GM19395 (cell line): ENCODE measurements around the gene BEST1.
"Not testable (repeated sequence)": the region's sequence is repeated elsewhere in the genome, so short reads cannot be mapped to it uniquely, and the experiment has no call there.

Source experiments
- ATAC-seq: cut with Tn5 transposase; IDR thresholded peaks from one replicate; pipeline ENCODE4 v1.9.1; 2021; ENCODE audit warnings: mild to moderate bottlenecking, moderate library complexity; ENCODE audit not compliant: unreplicated experiment

BEST1 gene

DNA sequence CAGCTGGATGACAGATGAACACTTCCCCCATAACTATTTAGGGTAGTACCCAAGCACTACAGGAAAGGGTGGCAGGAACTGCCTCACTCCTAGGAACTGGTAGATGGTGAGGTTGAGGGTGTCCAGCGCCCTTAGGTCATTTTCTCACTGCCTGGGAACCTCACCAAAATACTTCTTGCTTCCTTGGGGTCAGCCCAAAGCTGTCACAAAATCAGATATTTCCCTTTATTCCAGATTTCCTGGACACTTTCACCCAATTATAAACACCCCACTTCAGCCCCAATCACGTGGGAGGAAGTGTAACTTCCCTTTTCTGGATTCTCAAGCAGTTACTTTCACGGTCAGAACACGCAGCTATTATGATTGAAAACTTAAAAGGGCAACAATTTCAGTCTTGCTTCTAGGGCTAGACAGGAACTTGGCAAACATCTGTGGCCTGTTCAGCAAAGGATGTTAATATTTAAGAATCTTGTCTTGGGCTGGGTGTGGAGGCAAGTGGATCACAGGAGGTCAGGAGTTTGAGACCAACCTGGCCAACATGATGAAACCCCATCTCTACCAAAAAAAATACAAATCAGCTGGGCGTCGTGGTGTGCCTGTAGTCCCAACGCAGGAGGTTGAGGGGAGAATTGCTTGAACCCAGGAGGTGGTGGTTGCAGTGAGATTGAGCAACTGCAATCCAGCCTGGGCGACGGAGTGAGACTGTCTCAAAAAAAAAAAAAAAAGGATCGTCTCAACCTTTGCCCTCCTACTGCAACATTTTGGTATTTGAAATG lies 13.3 kb downstream of the BEST1 start:
- ATAC-seq = no peak

DNA sequence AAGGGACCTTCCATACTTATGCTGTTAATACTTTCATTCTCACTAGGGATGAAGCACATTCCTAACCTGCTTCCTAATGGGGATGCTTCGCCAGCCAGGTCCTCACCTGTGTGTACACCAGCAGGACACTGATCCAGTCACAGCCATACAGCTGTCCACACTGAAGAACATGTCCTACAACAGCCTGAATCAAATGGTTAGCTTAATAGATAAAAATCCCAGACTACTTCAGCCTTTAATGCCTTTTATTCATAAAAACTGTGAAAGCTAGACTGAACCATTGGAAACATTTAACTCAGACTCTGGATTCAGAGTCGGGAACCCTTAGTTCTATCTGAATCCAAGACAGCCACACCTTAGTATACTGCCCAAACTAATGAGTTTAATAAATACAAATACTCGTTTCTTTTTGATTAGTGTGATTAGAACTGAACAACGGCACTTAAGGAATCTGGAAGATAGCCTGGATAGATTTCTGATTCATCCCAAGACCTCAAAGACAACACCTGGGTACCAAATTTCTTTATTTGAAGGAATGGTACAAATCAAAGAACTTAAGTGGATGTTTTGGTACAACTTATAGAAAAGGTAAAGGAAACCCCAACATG lies 14.0 kb downstream of the BEST1 start:
- ATAC-seq = no peak

DNA sequence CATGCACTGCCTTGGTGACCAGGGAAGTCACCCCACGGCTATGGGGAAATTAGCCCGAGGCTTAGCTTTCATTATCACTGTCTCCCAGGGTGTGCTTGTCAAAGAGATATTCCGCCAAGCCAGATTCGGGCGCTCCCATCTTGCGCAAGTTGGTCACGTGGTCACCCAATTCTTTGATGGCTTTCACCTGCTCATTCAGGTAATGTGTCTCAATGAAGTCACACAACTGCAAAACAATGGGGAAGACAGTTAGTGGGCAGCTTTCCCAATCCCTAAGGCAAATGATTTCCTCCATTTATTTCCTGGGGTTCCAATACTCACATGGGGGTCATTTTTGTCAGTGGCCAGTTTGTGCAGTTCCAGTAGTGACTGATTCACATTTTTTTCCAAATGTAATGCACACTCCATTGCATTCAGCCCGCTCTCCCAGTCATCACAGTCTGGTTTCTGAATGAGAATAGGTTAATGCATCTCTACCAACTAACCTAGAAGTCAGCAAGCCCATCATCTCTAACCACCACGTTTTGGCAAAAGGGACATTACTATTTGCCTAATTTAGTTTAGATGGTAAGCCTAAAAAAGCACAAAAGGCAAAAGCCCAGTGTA lies 14.6 kb downstream of the BEST1 start:
- not testable (repeated sequence) for ATAC-seq

DNA sequence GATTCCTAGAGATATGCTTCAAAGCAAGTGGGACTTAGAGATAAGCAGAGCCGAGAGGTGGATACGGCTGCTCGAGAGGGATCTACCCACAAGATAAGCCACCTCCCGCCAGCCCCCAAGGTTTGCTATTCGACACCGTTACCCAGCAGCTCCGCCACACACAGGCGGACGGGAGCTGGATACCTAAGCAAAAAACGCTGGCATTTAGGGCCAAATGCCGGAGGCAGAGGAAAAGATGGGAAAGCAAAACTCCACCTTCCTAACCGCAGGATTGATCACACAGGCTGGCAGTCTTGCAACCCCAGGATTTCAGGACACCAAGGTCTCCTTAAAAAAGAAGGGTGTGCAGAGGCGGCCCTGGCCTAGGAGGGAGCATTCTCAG lies 16.6 kb downstream of the BEST1 start:
- ATAC-seq = no peak

DNA sequence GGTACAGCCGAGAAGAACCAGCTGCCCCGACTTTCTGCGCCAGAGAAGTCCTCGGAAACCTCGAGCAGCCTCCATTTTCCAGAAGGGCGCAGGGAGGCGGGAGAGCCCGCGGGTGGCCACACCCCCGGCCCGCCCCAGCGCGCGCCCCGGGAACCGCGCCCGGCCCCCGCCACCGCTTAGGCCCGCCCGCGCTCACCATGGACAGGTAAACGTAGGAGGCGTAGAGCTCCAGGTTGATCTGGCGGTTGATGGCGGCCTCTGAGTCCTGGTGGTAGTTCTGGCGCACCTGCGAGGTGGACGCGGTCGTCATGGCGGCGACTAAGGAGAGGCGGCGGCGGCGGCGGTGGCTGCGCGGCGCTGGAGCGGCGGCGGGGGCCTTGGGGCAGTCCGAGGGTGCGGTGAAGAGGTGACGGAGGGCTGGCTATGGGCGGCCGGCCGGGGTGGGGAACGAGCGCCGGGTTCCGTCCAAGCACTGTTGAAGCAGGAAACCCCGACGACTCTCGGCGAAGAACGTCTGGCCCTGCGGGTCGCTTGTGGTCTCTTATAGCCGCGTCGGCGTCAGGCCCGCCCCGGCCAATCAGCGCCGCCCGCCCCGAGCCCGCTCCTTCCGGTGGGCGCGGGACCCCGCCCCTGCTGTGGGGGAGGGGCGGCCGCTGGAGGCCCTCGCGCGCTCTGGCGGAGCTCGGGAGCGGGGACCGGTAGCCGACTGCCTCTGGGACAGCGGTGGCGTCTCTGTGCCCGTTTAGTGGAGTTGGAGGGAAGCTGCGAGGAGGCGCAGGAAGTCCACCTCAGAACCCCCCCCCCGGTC lies 17.2 kb downstream of the BEST1 start, which contains the start of gene FTH1:
Gene FTH1 (minus strand): TSS at position 519 of the 808 bp plus-strand sequence. CDS start 209 bp downstream, at position 310.
- ATAC-seq = no peak

DNA sequence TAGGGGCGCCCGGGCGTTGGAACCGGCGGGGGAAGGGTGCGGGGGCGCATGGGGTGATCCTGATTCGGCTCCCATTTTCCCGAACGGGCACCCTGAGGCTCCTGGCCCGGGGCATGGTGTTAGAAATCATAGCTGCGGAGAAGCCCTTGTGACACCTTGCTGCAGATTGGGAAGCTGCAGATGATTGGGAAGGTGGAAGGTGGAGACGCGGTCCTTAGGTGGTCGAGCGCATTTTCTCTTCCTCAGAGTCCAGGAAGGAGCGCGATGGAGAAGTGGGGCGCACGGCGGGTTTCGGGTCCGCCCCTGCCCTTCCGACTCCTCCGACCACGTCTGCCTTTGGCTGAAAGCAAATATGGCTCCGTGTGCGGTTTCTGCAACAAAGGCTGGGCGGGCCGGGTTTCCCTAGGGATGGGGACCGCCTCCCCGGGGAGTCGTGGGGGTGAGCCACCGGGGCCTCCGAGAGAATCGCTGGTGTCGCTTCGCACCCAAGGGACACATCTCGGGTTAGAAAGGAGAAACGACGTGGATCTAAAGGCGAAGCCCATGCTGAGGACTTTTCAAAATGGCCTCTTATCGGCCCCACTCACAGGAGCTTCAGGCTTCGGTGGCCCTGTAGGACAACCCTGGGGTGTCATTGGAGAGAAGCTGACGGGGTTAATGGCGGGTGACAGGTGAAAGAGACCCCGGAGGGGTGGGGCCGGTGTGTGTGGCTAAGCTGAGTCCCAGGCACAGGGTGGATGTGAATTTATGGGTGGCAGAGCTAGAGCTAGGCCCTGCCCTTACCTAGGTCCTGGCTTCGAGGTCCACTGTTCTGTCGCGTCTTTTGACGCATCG lies 18.0 kb downstream of the BEST1 start:
- no peak for ATAC-seq

DNA sequence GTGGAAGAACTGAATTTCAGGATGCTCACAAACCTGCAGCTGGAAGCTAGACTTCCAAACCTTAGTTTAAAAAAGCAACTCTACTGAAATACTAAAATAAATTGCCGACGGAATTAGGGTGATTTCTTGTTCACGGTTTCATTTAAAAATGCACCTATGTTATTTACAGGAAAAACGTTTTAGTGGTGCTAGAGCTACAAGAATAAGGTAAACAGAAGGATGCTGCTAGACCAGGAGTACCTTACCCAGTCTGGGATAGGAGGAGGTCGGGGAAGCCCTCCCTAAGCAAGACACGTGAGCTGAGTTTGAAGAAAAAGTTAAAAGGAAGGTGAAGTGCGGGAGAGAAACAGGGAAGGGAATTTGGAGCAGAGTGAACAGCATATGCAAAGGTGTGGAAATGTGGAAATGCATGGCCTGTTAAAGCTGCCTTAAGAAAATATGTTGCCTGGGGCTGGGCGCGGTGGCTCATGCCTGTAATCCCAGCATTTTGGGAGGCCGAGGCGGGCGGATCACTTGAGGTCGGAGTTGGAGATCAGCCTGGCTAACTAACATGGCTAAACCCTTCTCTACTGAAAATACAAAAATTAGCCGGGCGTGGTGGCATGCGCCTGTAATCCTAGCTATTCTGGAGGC lies 18.7 kb downstream of the BEST1 start:
- ATAC-seq = no peak

DNA sequence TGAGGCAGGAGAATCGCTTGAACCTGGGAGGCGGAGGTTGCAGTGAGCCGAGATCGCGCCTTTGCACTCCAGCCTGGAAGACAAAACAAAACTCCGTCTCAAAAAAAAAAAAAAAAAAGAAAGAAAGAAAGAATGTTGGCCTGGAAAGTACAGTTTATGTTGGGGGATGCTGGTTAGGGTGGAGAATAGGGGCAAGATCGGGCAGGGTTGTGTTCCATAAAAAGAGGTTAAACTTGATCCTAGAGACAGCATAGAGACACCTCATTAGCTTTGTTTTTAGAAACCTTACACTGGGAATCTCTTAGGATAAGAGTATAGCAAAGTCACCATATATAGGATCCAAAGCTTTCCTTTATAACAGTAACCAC lies 19.2 kb downstream of the BEST1 start:
- no peak for ATAC-seq

DNA sequence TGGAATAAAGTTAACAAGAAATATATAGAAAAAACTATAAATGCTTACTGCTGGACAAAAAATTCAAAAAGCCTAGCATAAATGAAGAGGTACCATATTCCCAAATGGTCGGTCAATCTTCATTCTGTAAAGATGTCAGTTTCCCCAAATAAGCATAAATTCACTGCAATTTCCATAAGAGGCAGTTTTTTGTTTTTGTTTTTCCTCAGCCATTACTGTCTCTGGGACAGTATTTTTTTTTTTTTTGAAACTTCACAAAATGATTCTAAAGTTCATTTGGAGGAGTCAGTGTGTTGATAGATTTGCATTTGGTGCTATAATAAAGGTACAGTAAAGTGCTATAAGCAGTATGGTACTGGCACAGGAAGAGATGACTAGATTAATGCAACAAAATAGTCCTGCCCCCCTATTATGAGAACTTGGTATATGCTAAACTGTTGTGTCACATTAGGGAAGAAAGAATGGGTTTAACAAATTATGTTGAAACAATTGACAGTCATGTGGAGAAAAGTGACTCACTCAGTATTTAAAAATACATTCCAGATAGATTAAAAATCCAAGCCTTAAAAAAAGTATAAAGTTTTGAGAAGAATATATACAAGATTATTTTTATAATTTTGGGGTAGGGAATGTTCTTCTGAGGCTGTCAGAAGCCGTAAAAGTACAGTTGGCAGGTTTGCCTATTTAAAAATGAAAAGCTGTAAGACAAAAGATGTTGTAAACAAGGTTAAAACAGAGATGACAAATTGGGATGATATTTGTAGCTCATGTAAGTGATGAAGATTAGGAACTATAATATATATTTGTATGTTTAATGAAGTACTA lies 19.9 kb downstream of the BEST1 start:
- ATAC-seq = no peak

DNA sequence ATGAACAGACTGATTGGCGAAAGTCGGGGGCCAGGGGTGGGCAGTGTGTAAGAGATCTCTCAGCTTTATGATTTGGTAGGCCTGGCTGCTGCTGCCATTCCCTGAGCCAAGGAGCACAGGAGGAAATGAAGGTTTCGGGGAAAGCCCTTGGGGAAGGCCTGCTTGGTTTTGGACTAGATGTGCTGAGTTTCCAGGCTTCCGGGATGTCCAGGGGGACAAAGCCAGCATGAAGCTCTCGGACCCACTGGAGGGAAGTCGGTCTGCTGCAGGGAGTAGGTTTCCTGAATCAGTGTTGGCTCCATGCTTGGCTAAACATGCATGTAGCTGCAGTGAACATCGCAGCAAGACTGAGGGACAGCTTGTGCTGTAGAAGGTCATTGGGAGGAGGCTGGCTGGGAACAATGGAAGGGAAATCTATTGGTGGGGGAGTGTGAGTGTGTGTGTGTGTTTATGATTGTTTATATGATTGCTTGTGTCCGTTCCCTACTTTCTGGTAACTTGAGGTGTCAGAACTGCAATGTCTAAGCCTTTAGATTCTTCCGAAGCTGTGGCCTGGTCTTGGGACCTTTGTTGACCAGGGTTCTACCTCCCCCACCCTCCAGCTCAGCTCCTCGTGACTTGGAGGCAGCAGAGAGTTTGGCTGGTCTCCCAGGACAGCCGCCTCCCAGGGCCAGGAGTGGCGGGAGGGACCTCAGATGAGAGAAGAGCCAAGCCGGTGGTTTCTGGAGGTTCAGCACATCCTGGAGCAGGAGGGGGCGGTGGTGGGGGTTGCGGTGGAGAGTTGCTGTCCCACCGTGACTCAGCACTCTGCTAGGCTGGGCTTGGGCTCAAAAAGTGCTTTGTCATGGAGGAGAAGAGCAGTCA lies 21.3 kb downstream of the BEST1 start:
- ATAC-seq = peak; percentile 29

DNA sequence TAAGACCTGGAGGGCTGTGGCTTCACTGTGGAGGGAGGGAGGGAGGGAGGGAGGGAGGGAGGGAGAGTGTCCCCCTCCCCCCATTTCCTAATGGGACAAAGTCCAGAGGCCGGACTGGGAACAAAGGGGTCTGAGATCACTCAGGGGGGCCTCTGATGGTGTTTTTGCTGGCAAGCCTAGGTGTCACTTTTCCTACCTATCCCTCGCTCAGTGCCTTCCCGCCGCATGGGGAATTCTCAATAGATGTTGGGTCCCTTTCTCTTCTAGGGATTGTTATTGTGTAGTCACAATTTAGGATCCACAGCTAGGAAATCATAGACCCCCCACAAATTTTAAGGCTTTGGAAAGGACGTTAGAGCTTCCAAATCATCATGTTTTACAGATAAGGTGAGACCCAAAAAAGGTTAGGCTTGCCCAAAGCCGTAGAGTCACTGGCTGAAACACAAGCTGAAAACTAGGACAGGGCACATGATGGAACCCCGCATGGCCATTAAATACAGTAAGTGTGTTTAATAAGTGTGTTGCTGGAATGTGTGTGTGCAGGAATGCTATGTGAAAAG lies 22.0 kb downstream of the BEST1 start:
- ATAC-seq = no peak

DNA sequence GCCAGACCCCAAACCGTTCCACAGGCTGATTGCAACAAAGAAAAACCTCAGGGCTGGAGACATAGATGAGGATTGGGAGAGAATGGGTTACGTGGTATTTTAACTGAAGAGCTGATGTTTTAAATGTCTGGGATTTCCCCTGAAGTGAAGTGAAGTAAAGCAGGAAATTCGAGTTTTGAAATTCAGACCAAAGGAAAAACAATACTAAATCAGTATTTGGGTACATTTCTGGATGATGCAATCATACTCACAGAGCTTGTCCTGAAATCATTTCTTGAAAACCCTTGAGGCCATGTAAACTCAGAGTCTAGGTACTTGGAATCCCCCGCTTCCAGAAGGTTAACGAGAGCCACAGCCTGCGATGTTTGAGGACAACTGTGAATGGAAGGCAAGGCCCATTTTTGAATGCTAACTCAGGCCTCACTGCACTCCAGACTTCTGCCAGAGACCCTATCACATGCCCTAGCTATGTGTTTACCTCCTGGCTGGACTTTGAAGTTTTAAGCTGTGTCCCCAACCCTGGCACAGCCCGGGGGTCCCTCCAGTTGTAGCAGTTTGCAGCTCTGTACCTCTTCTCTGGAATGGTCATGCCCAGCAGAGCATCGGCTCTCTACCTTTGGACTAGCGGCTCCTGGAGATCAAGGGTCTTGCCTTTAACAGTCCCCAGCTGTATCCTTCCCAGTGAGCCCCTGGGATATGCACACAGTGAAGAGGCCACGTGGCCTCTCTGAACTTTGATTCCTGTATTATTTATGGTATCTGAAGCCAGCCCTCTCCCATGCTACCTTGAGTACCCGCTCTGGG lies 22.7 kb downstream of the BEST1 start:
- ATAC-seq = no peak

DNA sequence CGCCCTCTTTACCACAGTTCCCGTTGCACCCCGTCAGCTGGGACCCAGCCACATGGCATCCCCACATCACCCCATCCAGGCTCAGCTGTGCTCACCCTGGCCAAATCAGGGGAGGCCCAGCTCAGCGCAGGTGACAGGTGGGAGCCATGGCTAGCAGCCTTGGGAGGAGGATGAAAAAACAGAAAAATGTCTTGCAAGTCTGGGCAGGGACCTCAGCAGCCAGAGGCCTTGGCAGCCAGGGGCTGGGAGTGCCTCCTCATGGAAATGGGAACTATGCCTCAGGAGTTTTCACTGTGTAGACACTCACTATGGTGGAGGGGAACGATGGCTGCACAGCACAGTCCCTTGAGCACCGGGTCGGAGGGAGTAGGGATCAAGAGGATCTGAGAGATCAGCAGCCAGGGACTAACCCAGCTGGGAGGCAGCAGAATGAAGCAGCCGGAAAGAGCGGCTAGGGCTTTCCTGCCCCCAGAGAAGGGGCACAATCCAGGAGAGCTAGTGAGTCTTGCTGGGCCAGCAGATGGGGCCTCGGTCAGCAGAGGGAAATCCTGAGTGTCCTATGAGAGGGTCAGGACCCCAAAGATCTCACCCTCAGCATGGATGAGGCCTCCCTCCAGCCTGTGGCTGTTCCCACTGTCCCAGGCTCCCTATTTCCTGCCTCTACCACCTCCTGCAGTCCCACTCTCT lies 23.5 kb downstream of the BEST1 start:
- ATAC-seq = no peak

DNA sequence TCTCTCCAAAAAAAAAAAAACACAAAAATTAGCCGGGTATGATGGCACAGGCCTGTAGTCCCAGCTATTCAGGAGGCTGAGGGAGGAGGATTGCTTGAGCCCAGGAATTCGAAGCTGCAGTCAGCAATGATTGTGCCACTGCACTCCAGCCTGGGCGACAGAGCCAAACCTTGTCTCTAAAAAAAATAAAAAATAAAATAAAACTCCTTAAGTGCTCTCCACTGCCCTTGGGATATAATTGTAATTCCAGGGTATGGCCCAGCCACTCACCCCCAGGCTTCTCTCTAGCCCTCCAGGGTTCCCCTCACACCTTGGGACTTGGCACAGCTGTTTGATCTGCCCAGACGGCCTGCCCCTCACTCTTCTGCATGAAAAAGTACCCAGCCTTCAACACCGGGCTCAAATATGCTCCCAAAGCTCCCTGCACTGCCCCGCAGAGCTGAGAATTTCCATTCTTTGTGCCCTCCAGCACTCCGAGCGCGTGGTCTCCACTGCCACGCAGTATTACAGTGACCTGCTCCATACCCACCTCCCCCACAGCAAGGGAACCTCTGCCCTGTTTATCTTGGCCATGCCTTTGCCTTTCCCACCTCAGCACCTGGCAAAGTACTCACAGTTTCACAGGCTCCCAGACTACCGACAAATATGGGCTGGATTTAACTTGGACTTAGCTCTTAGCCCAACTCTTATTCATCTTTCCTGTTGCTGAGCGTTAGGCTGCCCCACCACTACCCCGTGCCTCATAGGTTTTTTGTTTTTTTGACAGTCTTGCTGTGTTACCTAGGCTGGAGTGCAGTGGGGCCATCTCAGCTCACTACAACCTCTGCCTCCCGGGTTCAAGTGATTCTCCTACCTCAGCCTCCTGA lies 24.8 kb downstream of the BEST1 start:
- ATAC-seq = no peak

DNA sequence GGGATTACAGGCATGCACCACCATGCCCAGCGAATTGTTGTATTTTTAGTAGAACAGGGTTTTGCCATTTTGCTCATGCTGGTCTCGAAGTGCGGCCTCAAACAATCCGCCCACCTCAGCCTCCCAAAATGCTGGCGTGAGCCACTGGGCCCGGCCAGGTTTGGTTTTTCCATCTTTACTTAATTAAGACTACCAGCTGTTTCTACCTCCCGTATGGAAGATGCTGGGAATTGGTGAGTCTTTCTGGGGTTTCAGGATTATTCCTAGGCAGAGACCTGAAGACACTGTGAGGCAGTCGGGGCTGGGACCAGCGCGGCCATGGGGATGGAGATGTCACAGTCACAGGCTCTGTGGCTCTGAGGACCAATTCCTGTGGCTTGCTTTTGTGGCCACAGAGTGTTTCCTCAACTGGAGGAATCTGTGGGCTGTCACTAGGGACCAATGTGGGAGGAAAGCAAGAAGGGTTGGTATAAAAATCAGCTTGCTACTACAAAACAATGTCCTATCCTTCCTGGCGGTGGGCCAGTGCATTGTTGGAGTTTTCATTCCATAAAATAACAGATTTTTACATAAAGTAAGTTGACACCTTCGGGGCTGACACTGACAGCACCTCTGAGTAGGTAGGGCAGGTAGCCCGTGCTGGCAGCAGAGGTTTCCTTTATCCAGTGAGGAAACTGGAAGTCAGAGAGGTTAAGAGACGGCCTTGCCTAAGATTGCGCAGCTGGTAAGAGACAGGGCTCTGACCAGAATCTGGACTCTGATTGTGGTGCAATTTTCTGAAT lies 25.7 kb downstream of the BEST1 start:
- no peak for ATAC-seq
